EH (cell line): ENCODE measurements around the gene RNH1.
"Not testable (repeated sequence)": the region's sequence is repeated elsewhere in the genome, so short reads cannot be mapped to it uniquely, and the experiment has no call there.

Experiments
- DNase-seq: peaks from one replicate; pipeline ENCODE4 v3.0.0-alpha.2; 2015; ENCODE audit warnings: low read depth

The RNH1 gene

GRCh38 chr11:477052-477715 is 29.9 kb downstream of the RNH1 start:
- DNase-seq: no peak

- DNase-seq: no peak
Observed at GRCh38 chr11:476416-476815, 30.6 kb downstream of the RNH1 start.

- no peak for DNase-seq
Observed at GRCh38 chr11:475941-476340, 31.1 kb downstream of the RNH1 start.

- no peak for DNase-seq
Observed at GRCh38 chr11:474914-475506, 32.0 kb downstream of the RNH1 start.

GRCh38 chr11:473962-474785 is 32.9 kb downstream of the RNH1 start:
- no peak for DNase-seq

- no peak for DNase-seq
Observed at GRCh38 chr11:473415-473814, 33.6 kb downstream of the RNH1 start.

- no peak for DNase-seq
Observed at GRCh38 chr11:472816-473215, 34.2 kb downstream of the RNH1 start.

- no peak for DNase-seq
Observed at GRCh38 chr11:472272-472671, 34.8 kb downstream of the RNH1 start.

GRCh38 chr11:471468-472145 is 35.4 kb downstream of the RNH1 start:
- no peak for DNase-seq

GRCh38 chr11:469684-470560 is 37.1 kb downstream of the RNH1 start:
- peak; percentile 86 for DNase-seq

GRCh38 chr11:469026-469683 is 37.9 kb downstream of the RNH1 start:
- DNase-seq: not testable (repeated sequence)

- no peak for DNase-seq
Observed at GRCh38 chr11:468493-468892, 38.5 kb downstream of the RNH1 start.

- DNase-seq: no peak
Observed at GRCh38 chr11:468036-468435, 39.0 kb downstream of the RNH1 start.

GRCh38 chr11:465896-466530 is 41.0 kb downstream of the RNH1 start:
- no peak for DNase-seq

- no peak for DNase-seq
Observed at GRCh38 chr11:464316-464715, 42.7 kb downstream of the RNH1 start.

- DNase-seq: no peak
Observed at GRCh38 chr11:462107-462890, 44.7 kb downstream of the RNH1 start.

- DNase-seq: no peak
Observed at GRCh38 chr11:461626-462025, 45.4 kb downstream of the RNH1 start.

GRCh38 chr11:460331-461199 is 46.5 kb downstream of the RNH1 start:
- no peak for DNase-seq
